GM12874 (cell line): ENCODE results near the gene SAP25.

ENCODE experiments used
- CTCF ChIP-seq: IDR thresholded peaks from 2 replicates; pipeline ENCODE4 v1.5.1; 2011; ENCODE audit warnings: low read depth, mild to moderate bottlenecking, control low read depth, low read length, moderate library complexity; ENCODE audit not compliant: insufficient read depth

The SAP25 gene

GRCh38 chr7:100561491-100562194, 12.1 kb downstream of the SAP25 start:
- no peak for TF ChIP-seq CTCF

DNA sequence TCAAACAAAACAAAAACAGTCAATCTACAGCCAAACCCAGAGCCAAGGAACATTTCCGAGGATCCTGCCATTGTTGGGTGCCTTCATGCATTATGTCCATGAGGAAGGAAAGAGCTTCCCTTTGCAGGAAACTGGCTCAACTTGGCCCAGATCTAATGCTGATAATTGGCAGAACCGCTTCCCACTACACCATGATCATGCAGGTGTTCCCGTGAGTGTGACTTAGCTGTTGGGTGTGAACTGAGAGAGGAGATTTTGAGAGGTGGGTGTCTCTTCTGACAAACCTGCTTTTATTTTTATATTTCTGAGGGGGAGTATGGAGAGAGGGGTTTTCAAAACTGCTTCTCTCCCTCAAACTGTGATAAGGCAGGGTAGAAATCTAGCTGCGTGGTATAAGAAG, 14.6 kb downstream of the SAP25 start:
- TF ChIP-seq CTCF, result no peak

- no peak for TF ChIP-seq CTCF
Observed at GRCh38 chr7:100556541-100556940, 17.2 kb downstream of the SAP25 start.

DNA sequence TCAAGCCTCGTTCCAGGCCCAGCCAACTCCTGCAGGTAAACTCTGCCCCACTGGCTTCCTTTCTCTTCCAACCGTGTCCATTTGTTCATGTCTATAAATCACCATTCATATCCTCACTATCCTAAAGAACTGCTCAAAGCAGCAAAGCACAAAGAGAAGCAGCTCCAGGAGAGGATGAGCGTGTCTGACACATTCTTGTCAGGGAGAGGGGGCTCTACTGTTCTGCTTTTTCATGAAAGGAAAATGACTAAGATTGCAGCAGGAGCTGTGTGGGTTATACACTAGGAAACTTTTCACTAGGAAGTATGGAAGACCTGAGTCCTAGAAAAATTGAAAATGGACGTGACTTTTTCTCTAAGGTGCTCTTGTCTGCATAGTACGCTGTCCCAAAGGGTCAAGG, 18.0 kb downstream of the SAP25 start:
- no peak for TF ChIP-seq CTCF

- TF ChIP-seq CTCF, result no peak
Observed at GRCh38 chr7:100553032-100553431, 20.7 kb downstream of the SAP25 start.

GRCh38 chr7:100552532-100552931, 21.2 kb downstream of the SAP25 start:
- no peak for TF ChIP-seq CTCF

GRCh38 chr7:100547872-100548271, 25.8 kb downstream of the SAP25 start:
- no peak for TF ChIP-seq CTCF
